HepG2 (cell line): ENCODE results near the gene PTK7. TPM values are rescaled to one million over a fixed set of nuclear protein-coding genes. Genes with fewer than 3 reads are reported as not detected.

ENCODE experiments used
- ATAC-seq: fragments of 200-7000 bp; cut with Tn5 transposase; 3 replicates; pipeline ENCODE4 v1.9.1; 2020; ENCODE audit warnings: mild to moderate bottlenecking, moderate library complexity
- BruUV-seq: library from RNA; stranded (reverse); fragments of 400-500 nt; replicated peaks from 2 replicates; lab custom pipeline; 2021; lab: Mats Ljungman, UMichigan
- CTCF ChIA-PET: fragments of 300-600 bp; formaldehyde crosslinking; extraction: SDS; loops from one replicate; lab custom pipeline; 2021; ENCODE audit warnings: low total read pairs, inconsistent platforms, low intra/inter-chr PET ratio; lab: Yijun Ruan, JAX
- POLR2A ChIA-PET: fragments of 350-600 bp; sonication (Branson Sonifier 250); formaldehyde crosslinking; loops from one replicate; lab custom pipeline; 2020; ENCODE audit warnings: antibody characterized with exemption, inconsistent platforms; lab: Yijun Ruan, JAX
- DNase-seq: peaks from one replicate; pipeline ENCODE4 v3.0.0-alpha.2; 2015; ENCODE audit warnings: low spot score
- FAIRE-seq: peaks from 3 replicates; lab custom pipeline; 2011; peaks lifted over from hg19 to GRCh38; lab: Jason Lieb, UNC
- H2AFZ ChIP-seq: one replicate; pipeline ENCODE4 v1.6.1; 2011; ENCODE audit warnings: low read length, inconsistent platforms
- H3K27ac ChIP-seq: fragments of 300-600 bp; 3 replicates; pipeline ENCODE4 v1.8.0; 2011; ENCODE audit warnings: mixed run types, mild to moderate bottlenecking, mixed read lengths, low read length, inconsistent platforms; ENCODE audit not compliant: insufficient read depth; ENCODE audit errors: extremely low read length
- H3K27me3 ChIP-seq, 2 experiments: fragments of 200-600 bp in 1 of 2; 2 replicates in 1 of 2; 3 replicates in 1 of 2; pipeline versions ENCODE4 v1.6.0 to v1.8.0; 2011; ENCODE audit warnings: low read length in 2 of 2, mild to moderate bottlenecking in 2 of 2, moderate library complexity in 2 of 2, inconsistent platforms in 1 of 2; ENCODE audit not compliant: insufficient read depth in 2 of 2, control insufficient read depth in 1 of 2
- H3K36me3 ChIP-seq, 2 experiments: fragments of 200-600 bp in 1 of 2; replicated peaks in 1 of 2; 2 replicates in 1 of 2; 3 replicates in 1 of 2; pipeline versions ENCODE4 v1.5.1 to v1.8.0; 2011; ENCODE audit warnings: low read length in 2 of 2, inconsistent platforms in 1 of 2; ENCODE audit not compliant: insufficient read depth in 2 of 2, control insufficient read depth in 1 of 2
- H3K4me1 ChIP-seq: 2 replicates; pipeline ENCODE4 v1.5.1; 2012; ENCODE audit warnings: low read length, inconsistent platforms; ENCODE audit not compliant: insufficient read depth
- H3K4me2 ChIP-seq: 2 replicates; pipeline ENCODE4 v1.6.0; 2011; ENCODE audit warnings: low read depth, low read length, inconsistent platforms
- H3K4me3 ChIP-seq, 3 experiments: fragments of 200-600 bp in 1 of 3; sonication (generic), shearing (Covaris generic) in 1 of 3; replicated peaks in 1 of 3; 2 replicates each; pipeline ENCODE4 v1.5.1; 2011 to 2016; ENCODE audit warnings: low read length in 3 of 3, inconsistent platforms in 2 of 3, low read depth in 2 of 3, mild to moderate bottlenecking in 2 of 3, control low read depth in 1 of 3, mixed read lengths in 1 of 3; ENCODE audit not compliant: insufficient read depth in 1 of 3
- H3K79me2 ChIP-seq: one replicate; pipeline ENCODE4 v1.6.1; 2011; ENCODE audit warnings: low read length, inconsistent platforms; ENCODE audit not compliant: insufficient read depth
- H3K9ac ChIP-seq: 2 replicates; pipeline ENCODE4 v1.6.0; 2011; ENCODE audit warnings: mild to moderate bottlenecking, low read depth, low read length, inconsistent platforms; ENCODE audit not compliant: insufficient read depth
- H3K9me3 ChIP-seq: 2 replicates; pipeline ENCODE4 v1.5.1; 2012; ENCODE audit warnings: mild to moderate bottlenecking, low read length
- H4K20me1 ChIP-seq: 2 replicates; pipeline ENCODE4 v1.6.0; 2011; ENCODE audit warnings: inconsistent platforms, mild to moderate bottlenecking, low read length, moderate library complexity; ENCODE audit not compliant: insufficient read depth
- ARHGAP35 ChIP-seq: sonication (generic); formaldehyde crosslinking; IDR thresholded peaks from 2 replicates; pipeline ENCODE4 v1.9.0; 2022; ENCODE audit warnings: mild to moderate bottlenecking, inconsistent platforms, moderate library complexity, missing genetic modification reagents, borderline replicate concordance
- ETV6 ChIP-seq: sonication (generic); formaldehyde crosslinking; conservative IDR thresholded peaks from 2 replicates; pipeline ENCODE4 v1.4.0; 2020; ENCODE audit warnings: missing genetic modification reagents
- KMT2A ChIP-seq: sonication (generic); formaldehyde crosslinking; IDR thresholded peaks from 2 replicates; pipeline ENCODE4 v1.4.0; 2020; ENCODE audit warnings: missing genetic modification reagents
- MYC ChIP-seq: sonication (generic); formaldehyde crosslinking; IDR thresholded peaks from 2 replicates; pipeline ENCODE4 v1.9.0; 2021; ENCODE audit warnings: missing genetic modification reagents, borderline replicate concordance
- NR2C2 ChIP-seq: sonication (generic); formaldehyde crosslinking; IDR thresholded peaks from 2 replicates; pipeline ENCODE4 v1.4.0; 2020; ENCODE audit warnings: missing genetic modification reagents, mild to moderate bottlenecking, moderate library complexity, borderline replicate concordance
- TMF1 ChIP-seq: sonication (generic); formaldehyde crosslinking; IDR thresholded peaks from 2 replicates; pipeline ENCODE4 v1.8.1; 2022; ENCODE audit warnings: low read depth, missing genetic modification reagents
- YY1 ChIP-seq: IDR thresholded peaks from 2 replicates; pipeline ENCODE4 v1.6.1; 2011; ENCODE audit warnings: low read length, low read depth, moderate library complexity, mild to moderate bottlenecking; ENCODE audit not compliant: insufficient read depth, insufficient replicate concordance
- ZBTB7B ChIP-seq: sonication (generic); formaldehyde crosslinking; IDR thresholded peaks from 2 replicates; pipeline ENCODE4 v1.4.0; 2020; ENCODE audit warnings: missing genetic modification reagents
- ZC3H4 ChIP-seq: sonication (generic); formaldehyde crosslinking; IDR thresholded peaks from 2 replicates; pipeline ENCODE4 v1.4.0; 2020; ENCODE audit warnings: missing genetic modification reagents, borderline replicate concordance
- ZKSCAN5 ChIP-seq: sonication (generic); formaldehyde crosslinking; IDR thresholded peaks from 2 replicates; pipeline ENCODE4 v1.5.1; 2020; ENCODE audit warnings: mild to moderate bottlenecking, missing genetic modification reagents
- ZNF224 ChIP-seq: sonication (generic); formaldehyde crosslinking; IDR thresholded peaks from 2 replicates; pipeline ENCODE4 v1.5.0; 2020; ENCODE audit warnings: mild to moderate bottlenecking, missing genetic modification reagents
- ZNF354B ChIP-seq: sonication (generic); formaldehyde crosslinking; IDR thresholded peaks from 2 replicates; pipeline ENCODE4 v1.8.0; 2022; ENCODE audit warnings: mild to moderate bottlenecking, missing genetic modification reagents
- ZNF383 ChIP-seq: sonication (generic); formaldehyde crosslinking; IDR thresholded peaks from 2 replicates; pipeline ENCODE4 v1.4.0; 2020; ENCODE audit warnings: missing genetic modification reagents, mild to moderate bottlenecking, borderline replicate concordance
- ZNF749 ChIP-seq: sonication (generic); formaldehyde crosslinking; IDR thresholded peaks from 2 replicates; pipeline ENCODE4 v1.8.0; 2022; ENCODE audit warnings: mild to moderate bottlenecking, missing genetic modification reagents, moderate library complexity, borderline replicate concordance
- WGBS: methylation state at CpG from one replicate; pipeline ENCODE4 v1.1.6; 2017; ENCODE audit warnings: low lambda C conversion rate; 5-methylcytosine and 5-hydroxymethylcytosine counted together
- in situ Hi-C: cut with HindIII; loops from 2 replicates; pipeline ENCODE4 v1.10.0; 2017; ENCODE audit warnings: low pct_unique_long_range_greater_than_20kb; ENCODE audit not compliant: extremely low pct_ligation_motif_present
- intact Hi-C: fragments of 100-400 bp; cut with micrococcal nuclease; formaldehyde crosslinking; loops from one replicate; pipeline ENCODE4 v1.10.0; 2022; ENCODE audit not compliant: unreplicated experiment
- polyA plus RNA-seq, 8 experiments: library from polyadenylated mRNA; depleted of rRNA in 3 of 8; stranded (reverse) in 7 of 8; unstranded in 1 of 8; fragments of >200 nt; fragmentation: Illumina TruSeq in 4 of 8; extraction: Trizol in 4 of 8; gene quantifications; 2 replicates each; pipeline versions ENCODE4 v1.2.1 to v1.2.3, GENCODE V29; 2011 to 2016; ENCODE audit warnings: low read depth in 4 of 8, missing spikeins in 1 of 8, mixed read lengths in 1 of 8; ENCODE audit not compliant: insufficient read depth in 1 of 8
- total RNA-seq, 5 experiments: library from RNA; depleted of rRNA; stranded (reverse); fragments of >200 nt; fragmentation: Illumina TruSeq; extraction: Trizol; gene quantifications; 2 replicates each; pipeline ENCODE4 v1.2.3, GENCODE V29; 2016; ENCODE audit warnings: low read depth in 1 of 5
- TF ChIP-seq, protein P1 (sequence below): sonication (generic); formaldehyde crosslinking; conservative IDR thresholded peaks from 2 replicates; pipeline ENCODE4 v1.5.0; 2020; ENCODE audit warnings: missing genetic modification reagents
- TF ChIP-seq, protein P2 (sequence below): sonication (generic); formaldehyde crosslinking; IDR thresholded peaks from 2 replicates; pipeline ENCODE4 v1.8.0; 2022; ENCODE audit warnings: mild to moderate bottlenecking, missing genetic modification reagents, moderate library complexity
- TF ChIP-seq, protein P3 (sequence below): sonication (generic); formaldehyde crosslinking; IDR thresholded peaks from 2 replicates; pipeline ENCODE4 v1.8.0; 2022; ENCODE audit warnings: low read depth, missing genetic modification reagents
- TF ChIP-seq, protein P4 (sequence below): sonication (generic); formaldehyde crosslinking; IDR thresholded peaks from 2 replicates; pipeline ENCODE4 v1.8.0; 2022; ENCODE audit warnings: mild to moderate bottlenecking, missing genetic modification reagents, moderate library complexity
- TF ChIP-seq, protein P5 (sequence below): IDR thresholded peaks from 2 replicates; pipeline ENCODE4 v1.6.1; 2016; ENCODE audit warnings: low read depth

The PTK7 gene
- total and polyA plus RNA-seq, 2 of the 13 experiments (the other 11 are each of a cell fraction or from before 2014, with no cell fraction given), result 98.5 to 99.8 TPM

DNA sequence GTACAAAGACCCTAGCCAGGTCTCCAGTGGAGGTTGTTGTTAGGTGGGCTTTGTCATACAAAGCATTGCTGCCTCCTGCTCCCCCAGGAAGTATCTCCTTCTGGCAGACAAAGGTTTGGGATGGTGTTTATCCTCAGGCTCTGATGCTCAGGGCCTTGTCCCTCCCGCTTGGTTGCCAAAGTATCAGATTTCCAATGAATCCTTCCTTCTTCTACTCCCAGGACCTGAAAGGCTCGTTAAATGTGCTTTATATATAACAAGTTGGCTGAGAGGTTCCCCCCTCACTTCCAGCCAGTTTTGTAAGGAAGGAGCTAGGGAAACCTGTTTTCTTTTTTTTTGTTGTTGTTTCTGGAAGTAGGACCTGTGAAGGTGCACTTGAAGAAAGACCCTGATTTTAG, 14.4 kb downstream of the PTK7 start:
- Histone ChIP-seq H3K27ac (peak overlapping the region; percentile 92), H3K4me3 (peak overlapping the region; percentile 57 to 74 (median 57); a peak in 5 of 6 replicates), H3K4me2 (peak overlapping the region; percentile 91), H3K27me3 (no peaks in the 10 kb centered on the region), H3K9me3 (no peaks in the 10 kb centered on the region), H2AFZ (no peak overlapping the region), H3K4me1 (peaks cover 90% of the 10 kb centered on the region), H3K79me2 (peaks cover 81% of the 10 kb centered on the region), H3K36me3 (no peaks in the 10 kb centered on the region), H3K9ac (peak overlapping the region; percentile 81), H4K20me1 (no peaks in the 10 kb centered on the region)
- ATAC-seq, result peak; percentile 5
- 8% methylated on average over 2 of the region's 2 CpGs for WGBS
- CTCF ChIA-PET, result no interaction called here
- TSS peak; percentile 45 for BruUV-seq
- POLR2A ChIA-PET, result interaction anchor here (0.9 to 5.5 kb wide), 18 partner anchors 11 to 171 kb away, joined by 3 to 67 read pairs (median 5); partner anchors contain the start of genes CNPY3, CUL7, KLC4 and MRPL2
- intact Hi-C loops, result no loop called here
- FAIRE-seq, result no peak
- DNase-seq, result no peak
- in situ Hi-C loops, result no loop called here
- TF ChIP-seq ARHGAP35 (no peak), ZKSCAN5 (CRISPR knock-in tag) (no peak), MYC (CRISPR knock-in tag) (no peak), KMT2A (CRISPR knock-in tag) (no peak), ZBTB7B (0 out of 2 replicates have a peak, but pooled peaks have one; percentile 8), ZNF749 (CRISPR knock-in tag) (no peak), ZC3H4 (no peak), ETV6 (CRISPR knock-in tag) (no peak; the same call in 1 of the 2 replicates), ZNF224 (0 out of 2 replicates have a peak, but pooled peaks have one; percentile 3), ZNF354B (no peak), TMF1 (no peak), ZNF383 (CRISPR knock-in tag) (no peak), NR2C2 (CRISPR knock-in tag) (no peak), YY1 (no peak)
- TF ChIP-seq, protein P1, sequence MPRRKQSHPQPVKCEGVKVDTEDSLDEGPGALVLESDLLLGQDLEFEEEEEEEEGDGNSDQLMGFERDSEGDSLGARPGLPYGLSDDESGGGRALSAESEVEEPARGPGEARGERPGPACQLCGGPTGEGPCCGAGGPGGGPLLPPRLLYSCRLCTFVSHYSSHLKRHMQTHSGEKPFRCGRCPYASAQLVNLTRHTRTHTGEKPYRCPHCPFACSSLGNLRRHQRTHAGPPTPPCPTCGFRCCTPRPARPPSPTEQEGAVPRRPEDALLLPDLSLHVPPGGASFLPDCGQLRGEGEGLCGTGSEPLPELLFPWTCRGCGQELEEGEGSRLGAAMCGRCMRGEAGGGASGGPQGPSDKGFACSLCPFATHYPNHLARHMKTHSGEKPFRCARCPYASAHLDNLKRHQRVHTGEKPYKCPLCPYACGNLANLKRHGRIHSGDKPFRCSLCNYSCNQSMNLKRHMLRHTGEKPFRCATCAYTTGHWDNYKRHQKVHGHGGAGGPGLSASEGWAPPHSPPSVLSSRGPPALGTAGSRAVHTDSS (CRISPR knock-in tag), result no peak
- TF ChIP-seq, protein P2, sequence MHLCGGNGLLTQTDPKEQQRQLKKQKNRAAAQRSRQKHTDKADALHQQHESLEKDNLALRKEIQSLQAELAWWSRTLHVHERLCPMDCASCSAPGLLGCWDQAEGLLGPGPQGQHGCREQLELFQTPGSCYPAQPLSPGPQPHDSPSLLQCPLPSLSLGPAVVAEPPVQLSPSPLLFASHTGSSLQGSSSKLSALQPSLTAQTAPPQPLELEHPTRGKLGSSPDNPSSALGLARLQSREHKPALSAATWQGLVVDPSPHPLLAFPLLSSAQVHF (CRISPR knock-in tag), result no peak
- TF ChIP-seq, protein P3, sequence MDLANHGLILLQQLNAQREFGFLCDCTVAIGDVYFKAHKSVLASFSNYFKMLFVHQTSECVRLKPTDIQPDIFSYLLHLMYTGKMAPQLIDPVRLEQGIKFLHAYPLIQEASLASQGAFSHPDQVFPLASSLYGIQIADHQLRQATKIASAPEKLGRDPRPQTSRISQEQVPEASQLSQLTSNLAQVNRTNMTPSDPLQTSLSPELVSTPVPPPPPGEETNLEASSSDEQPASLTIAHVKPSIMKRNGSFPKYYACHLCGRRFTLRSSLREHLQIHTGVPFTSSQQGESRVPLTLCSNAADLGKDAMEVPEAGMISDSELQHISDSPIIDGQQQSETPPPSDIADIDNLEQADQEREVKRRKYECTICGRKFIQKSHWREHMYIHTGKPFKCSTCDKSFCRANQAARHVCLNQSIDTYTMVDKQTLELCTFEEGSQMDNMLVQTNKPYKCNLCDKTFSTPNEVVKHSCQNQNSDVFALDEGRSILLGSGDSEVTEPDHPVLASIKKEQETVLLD (CRISPR knock-in tag), result no peak
- TF ChIP-seq, protein P4, sequence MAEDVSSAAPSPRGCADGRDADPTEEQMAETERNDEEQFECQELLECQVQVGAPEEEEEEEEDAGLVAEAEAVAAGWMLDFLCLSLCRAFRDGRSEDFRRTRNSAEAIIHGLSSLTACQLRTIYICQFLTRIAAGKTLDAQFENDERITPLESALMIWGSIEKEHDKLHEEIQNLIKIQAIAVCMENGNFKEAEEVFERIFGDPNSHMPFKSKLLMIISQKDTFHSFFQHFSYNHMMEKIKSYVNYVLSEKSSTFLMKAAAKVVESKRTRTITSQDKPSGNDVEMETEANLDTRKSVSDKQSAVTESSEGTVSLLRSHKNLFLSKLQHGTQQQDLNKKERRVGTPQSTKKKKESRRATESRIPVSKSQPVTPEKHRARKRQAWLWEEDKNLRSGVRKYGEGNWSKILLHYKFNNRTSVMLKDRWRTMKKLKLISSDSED (CRISPR knock-in tag), result no peak
- TF ChIP-seq, protein P5, sequence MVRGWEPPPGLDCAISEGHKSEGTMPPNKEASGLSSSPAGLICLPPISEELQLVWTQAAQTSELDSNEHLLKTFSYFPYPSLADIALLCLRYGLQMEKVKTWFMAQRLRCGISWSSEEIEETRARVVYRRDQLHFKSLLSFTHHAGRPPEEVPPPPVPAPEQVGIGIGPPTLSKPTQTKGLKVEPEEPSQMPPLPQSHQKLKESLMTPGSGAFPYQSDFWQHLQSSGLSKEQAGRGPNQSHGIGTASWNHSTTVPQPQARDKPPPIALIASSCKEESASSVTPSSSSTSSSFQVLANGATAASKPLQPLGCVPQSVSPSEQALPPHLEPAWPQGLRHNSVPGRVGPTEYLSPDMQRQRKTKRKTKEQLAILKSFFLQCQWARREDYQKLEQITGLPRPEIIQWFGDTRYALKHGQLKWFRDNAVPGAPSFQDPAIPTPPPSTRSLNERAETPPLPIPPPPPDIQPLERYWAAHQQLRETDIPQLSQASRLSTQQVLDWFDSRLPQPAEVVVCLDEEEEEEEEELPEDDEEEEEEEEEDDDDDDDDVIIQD (CRISPR knock-in tag), result 0 out of 2 replicates have a peak, but pooled peaks have one; percentile 5
